Measurements from ENCODE around the gene SMIM27. TPM values are rescaled to one million over a fixed set of nuclear protein-coding genes. Genes with fewer than 3 reads are reported as not detected.
A peak's percentile ranks its signal among the peaks of the same experiment; 100 is the strongest.

SMIM27 gene
- total RNA-seq, 1 experiment from 2014 or later = 2.0 TPM

GRCh38 chr9:32571969-32572899 lies 20.1 kb downstream of the SMIM27 start:
- Histone ChIP-seq H3K9me3 (replicated peaks) (no peaks in the 10 kb centered on the region), H3K27me3 (replicated peaks) (no peaks in the 10 kb centered on the region), H3K27ac (peak overlapping the region; percentile 55), H3K4me1 (replicated peaks) (peaks cover 9% of the 10 kb centered on the region), H3K36me3 (no peaks in the 10 kb centered on the region; the same call in 1 of the 2 replicates), H3K4me3 (peak overlapping the region; percentile 67)
- peak; percentile 49 to 52 for DNase-seq (ENCODE audit: low read depth in 1 of 2, low spot score in 2 of 2)

DNA sequence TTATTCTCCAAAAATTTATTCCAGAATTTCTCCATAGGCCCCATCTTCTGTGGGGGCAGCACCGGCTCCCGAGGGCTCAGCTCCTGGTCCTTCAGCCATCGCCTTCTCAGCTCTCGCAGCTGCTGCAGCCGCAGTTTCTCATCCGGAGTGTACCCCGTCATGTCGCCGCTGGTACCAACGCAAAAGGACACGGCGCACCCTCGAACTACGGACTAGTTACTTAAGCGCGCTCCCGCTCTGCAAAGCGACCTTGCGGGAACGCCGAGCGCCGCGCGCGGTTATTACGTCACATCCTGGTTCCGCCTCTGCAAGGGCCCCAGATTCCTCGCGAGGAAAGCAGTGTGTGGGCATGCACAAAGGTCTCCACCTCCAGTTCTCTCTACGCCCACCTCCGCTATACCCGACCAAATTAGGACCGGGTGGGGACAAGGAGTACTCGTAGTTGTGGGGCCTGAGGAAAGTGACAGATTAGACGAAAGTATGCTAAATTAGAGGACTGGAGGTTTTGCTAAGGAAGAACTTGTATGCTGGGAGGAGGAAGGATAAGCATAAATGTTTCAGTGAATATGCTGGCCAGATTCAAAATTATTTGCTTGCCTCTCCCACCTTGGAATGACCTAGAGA lies 20.9 kb downstream of the SMIM27 start, which contains the start of gene NDUFB6:
NDUFB6 (minus strand) TSS at position 260 of the 624 bp plus-strand sequence; CDS start at position 161, 99 bp downstream.
- peak; percentile 67 to 87 for DNase-seq (ENCODE audit: low read depth in 1 of 2, low spot score in 2 of 2)
- H3K9me3 ChIP-seq (replicated peaks) = no peaks in the 10 kb centered on the region
- H3K27ac ChIP-seq = peak within 1 kb of the TSS; percentile 55
- H3K4me3 ChIP-seq = peak within 1 kb of the TSS; percentile 67
- peaks cover 9% of the 10 kb centered on the region for H3K4me1 ChIP-seq (replicated peaks)
- H3K27me3 ChIP-seq (replicated peaks) = no peaks in the 10 kb centered on the region
- no peaks in the 10 kb centered on the region; the same call in 1 of the 2 replicates for H3K36me3 ChIP-seq

- H3K27ac ChIP-seq = no peak overlapping the region
- no peak overlapping the region for H3K4me3 ChIP-seq
- no peaks in the 10 kb centered on the region for H3K9me3 ChIP-seq (replicated peaks)
- DNase-seq (ENCODE audit: low read depth in 1 of 2, low spot score in 2 of 2) = no peak
- no peaks in the 10 kb centered on the region for H3K27me3 ChIP-seq (replicated peaks)
- peaks cover 9% of the 10 kb centered on the region for H3K4me1 ChIP-seq (replicated peaks)
- H3K36me3 ChIP-seq = no peaks in the 10 kb centered on the region; the same call in 1 of the 2 replicates
These were observed 21.7 kb downstream of the SMIM27 start for GRCh38 chr9:32573821-32574220.

DNA sequence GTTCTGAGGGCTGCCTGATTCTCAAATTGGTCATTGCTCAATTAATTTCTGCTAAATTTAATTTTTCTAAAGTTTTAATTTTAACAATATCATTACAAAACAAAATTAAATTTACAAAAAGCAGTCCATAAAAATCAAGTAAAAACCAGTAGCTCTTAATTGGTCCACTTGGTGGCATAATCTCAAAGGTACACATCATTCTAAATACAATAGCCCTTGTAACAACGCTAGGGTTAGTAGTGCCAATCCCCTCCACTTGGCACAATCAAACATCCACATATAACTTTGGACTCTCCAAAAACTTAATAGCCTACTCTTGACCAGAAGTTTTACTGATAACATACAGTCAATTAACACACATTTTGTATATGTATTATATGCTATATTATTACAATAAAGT lies 22.7 kb downstream of the SMIM27 start:
- H3K4me3 ChIP-seq = no peak overlapping the region

GRCh38 chr9:32577316-32577715 lies 25.2 kb downstream of the SMIM27 start:
- H3K36me3 ChIP-seq = no peaks in the 10 kb centered on the region
- H3K4me3 ChIP-seq = no peak overlapping the region
- DNase-seq (ENCODE audit: low read depth in 1 of 2, low spot score in 2 of 2) = no peak
- H3K4me1 ChIP-seq (replicated peaks) = peaks cover 6% of the 10 kb centered on the region
- H3K27me3 ChIP-seq (replicated peaks) = no peaks in the 10 kb centered on the region
- H3K9me3 ChIP-seq (replicated peaks) = no peaks in the 10 kb centered on the region
- H3K27ac ChIP-seq = no peak overlapping the region

More for the DNA sequence above, 22.7 kb downstream of the SMIM27 start:
- H3K4me1 ChIP-seq (replicated peaks) = peaks cover 9% of the 10 kb centered on the region
- no peaks in the 10 kb centered on the region for H3K27me3 ChIP-seq (replicated peaks)
- no peaks in the 10 kb centered on the region for H3K9me3 ChIP-seq (replicated peaks)
- DNase-seq (ENCODE audit: low read depth in 1 of 2, low spot score in 2 of 2) = no peak
- no peak overlapping the region for H3K27ac ChIP-seq
- no peaks in the 10 kb centered on the region; the same call in 1 of the 2 replicates for H3K36me3 ChIP-seq

- Histone ChIP-seq H3K4me3 (no peak overlapping the region), H3K36me3 (no peaks in the 10 kb centered on the region), H3K4me1 (replicated peaks) (no peaks in the 10 kb centered on the region), H3K27ac (no peak overlapping the region), H3K9me3 (replicated peaks) (no peaks in the 10 kb centered on the region), H3K27me3 (replicated peaks) (no peaks in the 10 kb centered on the region)
- no peak for DNase-seq (ENCODE audit: low read depth in 1 of 2, low spot score in 2 of 2)
These were observed 26.8 kb downstream of the SMIM27 start for GRCh38 chr9:32578976-32579375.

DNA sequence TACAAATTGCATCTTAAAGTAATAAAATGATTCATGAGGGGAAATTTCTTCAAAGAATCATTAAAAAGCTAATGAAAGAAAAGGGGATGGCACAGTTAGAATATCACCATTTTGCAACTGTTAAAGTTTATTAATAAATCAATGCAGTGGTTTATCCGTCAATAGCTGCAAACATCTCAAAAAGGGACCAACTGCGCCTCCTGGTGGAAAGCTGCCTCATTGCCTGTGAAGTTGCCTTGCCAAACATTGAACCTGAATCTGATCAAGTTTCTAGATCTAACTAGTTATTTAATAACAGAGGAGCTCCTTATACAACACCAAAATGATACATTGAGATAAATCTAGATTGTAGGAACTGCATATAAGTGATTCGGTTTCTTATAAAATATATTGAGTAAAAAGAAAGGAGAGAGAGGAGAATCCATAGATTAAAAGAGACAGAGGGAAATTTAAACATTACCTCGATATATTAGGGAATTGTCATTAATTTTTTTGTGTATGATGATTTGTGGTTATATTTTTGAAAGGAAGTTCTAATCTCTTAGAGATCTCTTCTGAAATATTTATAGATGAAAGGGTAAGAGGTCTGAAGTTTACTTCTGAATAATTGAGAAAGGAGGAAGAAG lies 27.7 kb downstream of the SMIM27 start:
- peak in 1 of 2 experiments; percentile 46 for DNase-seq (ENCODE audit: low read depth in 1 of 2, low spot score in 2 of 2)
- Histone ChIP-seq H3K4me3 (no peak overlapping the region), H3K9me3 (replicated peaks) (no peaks in the 10 kb centered on the region), H3K27ac (no peak overlapping the region), H3K36me3 (no peaks in the 10 kb centered on the region), H3K4me1 (replicated peaks) (no peaks in the 10 kb centered on the region), H3K27me3 (replicated peaks) (no peaks in the 10 kb centered on the region)

GRCh38 chr9:32580631-32581300 lies 28.6 kb downstream of the SMIM27 start:
- DNase-seq (ENCODE audit: low read depth in 1 of 2, low spot score in 2 of 2) = no peak
- Histone ChIP-seq H3K27ac (no peak overlapping the region), H3K4me1 (replicated peaks) (no peaks in the 10 kb centered on the region), H3K9me3 (replicated peaks) (no peaks in the 10 kb centered on the region), H3K27me3 (replicated peaks) (no peaks in the 10 kb centered on the region), H3K4me3 (no peak overlapping the region), H3K36me3 (no peaks in the 10 kb centered on the region)

GRCh38 chr9:32581512-32582143 lies 29.5 kb downstream of the SMIM27 start:
- no peaks in the 10 kb centered on the region for H3K4me1 ChIP-seq (replicated peaks)
- H3K9me3 ChIP-seq (replicated peaks) = no peaks in the 10 kb centered on the region
- H3K27me3 ChIP-seq (replicated peaks) = no peaks in the 10 kb centered on the region
- no peak for DNase-seq (ENCODE audit: low read depth in 1 of 2, low spot score in 2 of 2)
- H3K27ac ChIP-seq = no peak overlapping the region
- H3K4me3 ChIP-seq = no peak overlapping the region
- no peaks in the 10 kb centered on the region for H3K36me3 ChIP-seq

- Histone ChIP-seq H3K36me3 (no peaks in the 10 kb centered on the region), H3K27me3 (replicated peaks) (no peaks in the 10 kb centered on the region), H3K27ac (no peak overlapping the region), H3K4me1 (replicated peaks) (no peaks in the 10 kb centered on the region), H3K4me3 (no peak overlapping the region), H3K9me3 (replicated peaks) (no peaks in the 10 kb centered on the region)
- DNase-seq (ENCODE audit: low read depth in 1 of 2, low spot score in 2 of 2) = no peak
These were observed 32.7 kb downstream of the SMIM27 start for GRCh38 chr9:32584784-32585183.

- no peaks in the 10 kb centered on the region for H3K36me3 ChIP-seq
- no peak overlapping the region for H3K4me3 ChIP-seq
- H3K9me3 ChIP-seq (replicated peaks) = no peaks in the 10 kb centered on the region
- H3K27ac ChIP-seq = no peak overlapping the region
- H3K27me3 ChIP-seq (replicated peaks) = no peaks in the 10 kb centered on the region
- DNase-seq (ENCODE audit: low read depth in 1 of 2, low spot score in 2 of 2) = no peak
- no peaks in the 10 kb centered on the region for H3K4me1 ChIP-seq (replicated peaks)
These were observed 35.8 kb downstream of the SMIM27 start for GRCh38 chr9:32587901-32588300.

DNA sequence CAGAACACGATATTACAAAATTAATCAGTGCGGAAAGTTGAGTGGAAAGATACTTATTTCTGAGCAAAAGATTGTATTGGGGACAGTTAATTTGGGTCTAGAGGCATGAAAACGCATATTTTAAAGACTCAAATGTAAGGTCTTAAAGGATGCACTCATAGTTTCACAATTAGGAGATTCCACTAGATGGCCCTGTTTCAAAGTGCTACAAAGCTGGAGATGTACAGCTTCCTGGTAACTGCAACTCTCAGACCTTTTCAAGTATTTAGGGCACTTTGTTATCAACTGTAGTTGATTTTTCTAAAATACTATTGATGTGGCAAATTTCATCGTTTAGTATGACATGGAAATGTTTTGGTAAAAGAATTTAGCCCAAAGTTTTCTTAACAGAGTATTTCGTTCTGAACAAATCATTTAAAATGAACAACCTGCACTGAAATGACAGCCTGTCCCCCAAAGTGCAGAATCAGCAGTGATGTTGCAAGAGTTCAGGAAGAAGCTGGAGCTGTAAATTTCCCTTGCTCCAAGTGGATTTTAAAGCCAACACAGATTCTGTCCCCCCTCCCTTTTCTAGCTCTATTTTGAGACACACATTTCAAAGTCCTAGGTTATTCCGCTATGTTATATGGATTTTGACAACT lies 37.1 kb downstream of the SMIM27 start:
- H3K36me3 ChIP-seq = no peaks in the 10 kb centered on the region
- no peak overlapping the region for H3K27ac ChIP-seq
- no peak overlapping the region for H3K4me3 ChIP-seq
- no peak for DNase-seq (ENCODE audit: low read depth in 1 of 2, low spot score in 2 of 2)
- H3K9me3 ChIP-seq (replicated peaks) = no peaks in the 10 kb centered on the region
- H3K27me3 ChIP-seq (replicated peaks) = no peaks in the 10 kb centered on the region
- H3K4me1 ChIP-seq (replicated peaks) = no peaks in the 10 kb centered on the region

- Histone ChIP-seq H3K27ac (no peak overlapping the region), H3K9me3 (replicated peaks) (no peaks in the 10 kb centered on the region), H3K4me1 (replicated peaks) (no peaks in the 10 kb centered on the region), H3K4me3 (no peak overlapping the region), H3K36me3 (no peaks in the 10 kb centered on the region), H3K27me3 (replicated peaks) (no peaks in the 10 kb centered on the region)
- DNase-seq (ENCODE audit: low read depth in 1 of 2, low spot score in 2 of 2) = no peak
These were observed 38.3 kb downstream of the SMIM27 start for GRCh38 chr9:32590476-32590875.

All from SJSA1 (cell line).